ENCODE data around the gene PFKL. TPM values are rescaled to one million over a fixed set of nuclear protein-coding genes. Genes with fewer than 3 reads are reported as not detected.
"Not testable (repeated sequence)": the region's sequence is repeated elsewhere in the genome, so short reads cannot be mapped to it uniquely, and the experiment has no call there.

PFKL gene
- total RNA-seq, 4 donors from 2014 or later = 94.6 to 155 (median 141) TPM

GRCh38 chr21:44300262-44300959 is 558 bp downstream of the PFKL start:
- H3K4me3 ChIP-seq = peak overlapping the region; percentile 55 to 97 (median 72)
- DNase-seq (ENCODE audit: low spot score in 2 of 2) = peak; percentile 49 to 58
- peaks cover 0 to 73% (median 55%) of the 10 kb centered on the region in 4 donors for H3K4me1 ChIP-seq
- H3K27ac ChIP-seq = peak overlapping the region; percentile 70 to 98 (median 94)
- no peaks in the 10 kb centered on the region for H3K27me3 ChIP-seq
- 0 to 1% methylated on average over 15 to 40 of the region's 67 CpGs for WGBS, 2 donors
- no peaks in the 10 kb centered on the region for H3K36me3 ChIP-seq
- no peaks in the 10 kb centered on the region for H3K9me3 ChIP-seq
- peak in 1 of 2 donors; percentile 13 for TF ChIP-seq EP300 (IDR thresholded peaks at IDR 0.05)
- no peak for TF ChIP-seq POLR2A (IDR thresholded peaks at IDR 0.05)

- peak overlapping the region; percentile 70 to 98 (median 94) for H3K27ac ChIP-seq
- TF ChIP-seq CTCF (IDR thresholded peaks at IDR 0.05) (no peak), EP300 (IDR thresholded peaks at IDR 0.05) (no peak), POLR2A (IDR thresholded peaks at IDR 0.05) (no peak)
- no peaks in the 10 kb centered on the region for H3K27me3 ChIP-seq
- H3K36me3 ChIP-seq = no peaks in the 10 kb centered on the region
- WGBS, 2 donors = 49% methylated on average over 13 of the region's 13 CpGs
- DNase-seq (ENCODE audit: low spot score in 2 of 2) = no peak
- peaks cover 0 to 80% (median 61%) of the 10 kb centered on the region in 4 donors for H3K4me1 ChIP-seq
- H3K4me3 ChIP-seq = peak overlapping the region; percentile 55 to 97 (median 72)
- H3K9me3 ChIP-seq = no peaks in the 10 kb centered on the region
Observed at GRCh38 chr21:44301141-44301540, 1.3 kb downstream of the PFKL start.

- 62 to 71% methylated on average over 4 to 5 of the region's 9 CpGs for WGBS, 2 donors
- TF ChIP-seq CTCF (IDR thresholded peaks at IDR 0.05) (no peak), EP300 (IDR thresholded peaks at IDR 0.05) (no peak), POLR2A (IDR thresholded peaks at IDR 0.05) (no peak)
- Histone ChIP-seq H3K27me3 (no peaks in the 10 kb centered on the region), H3K9me3 (no peaks in the 10 kb centered on the region), H3K36me3 (no peaks in the 10 kb centered on the region), H3K27ac (peak overlapping the region; percentile 12 to 98 (median 94)), H3K4me1 (peaks cover 0 to 88% (median 69%) of the 10 kb centered on the region in 4 donors), H3K4me3 (no peak overlapping the region)
- DNase-seq (ENCODE audit: low spot score in 2 of 2) = no peak
Observed at GRCh38 chr21:44301961-44302406, 2.1 kb downstream of the PFKL start.

GRCh38 chr21:44302573-44303401 is 2.9 kb downstream of the PFKL start:
- TF ChIP-seq CTCF (IDR thresholded peaks at IDR 0.05) = peak in 2 of 5 experiments; percentile 12 to 15
- H3K4me3 ChIP-seq; H3K9me3 ChIP-seq; H3K27me3 ChIP-seq; H3K36me3 ChIP-seq; DNase-seq (ENCODE audit: low spot score in 2 of 2): not testable (repeated sequence)
- Histone ChIP-seq H3K27ac (peak overlapping the region; percentile 70 to 98 (median 94)), H3K4me1 (peaks cover 0 to 89% (median 68%) of the 10 kb centered on the region in 4 donors)
- 72 to 79% methylated on average over 23 of the region's 23 CpGs for WGBS, 2 donors

GRCh38 chr21:44303490-44303981 is 3.7 kb downstream of the PFKL start:
- no peak for TF ChIP-seq POLR2A (IDR thresholded peaks at IDR 0.05)
- TF ChIP-seq EP300 (IDR thresholded peaks at IDR 0.05) = no peak
- no peak for TF ChIP-seq CTCF (IDR thresholded peaks at IDR 0.05)
- no peaks in the 10 kb centered on the region for H3K9me3 ChIP-seq
- no peak overlapping the region for H3K4me3 ChIP-seq
- 49 to 55% methylated on average over 12 of the region's 12 CpGs for WGBS, 2 donors
- H3K36me3 ChIP-seq = peaks cover 0 to under 1% (median 0%) of the 10 kb centered on the region in 3 donors
- no peaks in the 10 kb centered on the region for H3K27me3 ChIP-seq
- no peak for DNase-seq (ENCODE audit: low spot score in 2 of 2)
- H3K4me1 ChIP-seq = peaks cover 0 to 91% (median 71%) of the 10 kb centered on the region in 4 donors
- H3K27ac ChIP-seq = peak overlapping the region; percentile 70 to 98 (median 88)

Measured in tibial nerve (tissue), 4 donors.